Neural cell (in vitro differentiated cells): Measurements from ENCODE around the gene FPGS. TPM values are rescaled to one million over a fixed set of nuclear protein-coding genes. Genes with fewer than 3 reads are reported as not detected.

ENCODE experiments used
- H2AFZ ChIP-seq: fragments of 200-600, 300-800 bp; sonication (generic), shearing (Covaris generic); 2 replicates; pipeline ENCODE4 v1.6.0; 2014; ENCODE audit warnings: low read depth, mild to moderate bottlenecking, antibody characterized with exemption, low read length, moderate library complexity
- H3F3A ChIP-seq: fragments of 200-600 bp; shearing (Covaris generic); 2 replicates; pipeline ENCODE4 v1.6.1; 2016; ENCODE audit warnings: mild to moderate bottlenecking, moderate library complexity, mixed read lengths, antibody characterized with exemption, low read length; ENCODE audit not compliant: insufficient read depth, poor library complexity, severe bottlenecking
- H3K27ac ChIP-seq: fragments of 200-600, 300-800 bp; sonication (generic), shearing (Covaris generic); 2 replicates; pipeline ENCODE4 v1.5.1; 2014; ENCODE audit warnings: mild to moderate bottlenecking, low read length, moderate library complexity
- H3K27me3 ChIP-seq: fragments of 300-800, 200-600 bp; sonication (generic), shearing (Covaris generic); 2 replicates; pipeline ENCODE4 v1.6.0; 2014; ENCODE audit warnings: mild to moderate bottlenecking, low read depth, low read length, moderate library complexity; ENCODE audit not compliant: insufficient read depth
- H3K36me3 ChIP-seq: fragments of 300-800, 200-600 bp; sonication (generic), shearing (Covaris generic); 2 replicates; pipeline ENCODE4 v1.5.1; 2014; ENCODE audit warnings: mild to moderate bottlenecking, antibody characterized with exemption, low read length, moderate library complexity; ENCODE audit not compliant: insufficient read depth
- H3K4me2 ChIP-seq: fragments of 300-800, 200-600 bp; sonication (generic), shearing (Covaris generic); 2 replicates; pipeline ENCODE4 v1.6.0; 2014; ENCODE audit warnings: mild to moderate bottlenecking, low read length
- H3K4me3 ChIP-seq: fragments of 300-800, 200-600 bp; sonication (generic), shearing (Covaris generic); 2 replicates; pipeline ENCODE4 v1.5.1; 2014; ENCODE audit warnings: mild to moderate bottlenecking, low read length, moderate library complexity
- H3K79me2 ChIP-seq: fragments of 200-600 bp; shearing (Covaris generic); replicated peaks from 2 replicates; pipeline ENCODE4 v1.6.0; 2014; ENCODE audit warnings: mild to moderate bottlenecking, low read length, moderate library complexity; ENCODE audit not compliant: insufficient read depth
- H3K9ac ChIP-seq: fragments of 300-800, 200-600 bp; sonication (generic), shearing (Covaris generic); 2 replicates; pipeline ENCODE4 v1.6.1; 2016; ENCODE audit warnings: mild to moderate bottlenecking, low read length, mixed read lengths
- H3K9me2 ChIP-seq: fragments of 200-600 bp; shearing (Covaris generic); 2 replicates; pipeline ENCODE4 v1.6.1; 2016; ENCODE audit warnings: mild to moderate bottlenecking, low read length, mixed read lengths; ENCODE audit not compliant: insufficient read depth
- H3K9me3 ChIP-seq: fragments of 200-600, 300-800 bp; sonication (generic), shearing (Covaris generic); 2 replicates; pipeline ENCODE4 v1.6.1; 2016; ENCODE audit warnings: mild to moderate bottlenecking, mixed run types, low read length, moderate library complexity, mixed read lengths
- H4K20me1 ChIP-seq: fragments of 200-600 bp; shearing (Covaris generic); 2 replicates; pipeline ENCODE4 v1.6.1; 2016; ENCODE audit warnings: mild to moderate bottlenecking, mixed run types; ENCODE audit not compliant: insufficient read depth
- EP300 ChIP-seq: fragments of 450-650 bp; conservative IDR thresholded peaks from 2 replicates; pipeline ENCODE4 v1.6.1; 2014; ENCODE audit warnings: antibody characterized with exemption, mild to moderate bottlenecking, moderate library complexity; ENCODE audit not compliant: poor library complexity, severe bottlenecking
- EZH2 ChIP-seq: fragments of 200-600, 300-800 bp; shearing (Covaris generic), sonication (generic); IDR thresholded peaks from 2 replicates; pipeline ENCODE4 v1.6.1; 2014; ENCODE audit warnings: antibody characterized with exemption, low read length, borderline replicate concordance, mild to moderate bottlenecking; ENCODE audit not compliant: insufficient read depth, poor library complexity, severe bottlenecking
- MXI1 ChIP-seq: fragments of 450-650 bp; conservative IDR thresholded peaks from 2 replicates; pipeline ENCODE4 v1.6.1; 2014; ENCODE audit warnings: antibody characterized with exemption, mild to moderate bottlenecking; ENCODE audit not compliant: poor library complexity, severe bottlenecking
- POLR2AphosphoS5 ChIP-seq: IDR thresholded peaks from 2 replicates; pipeline ENCODE4 v1.6.1; 2012
- RAD21 ChIP-seq: fragments of 450-650 bp; conservative IDR thresholded peaks from 2 replicates; pipeline ENCODE4 v1.6.1; 2014; ENCODE audit warnings: antibody characterized with exemption, mild to moderate bottlenecking, moderate library complexity
- SMC3 ChIP-seq: fragments of 450-650 bp; conservative IDR thresholded peaks from 2 replicates; pipeline ENCODE4 v1.6.1; 2014; ENCODE audit warnings: antibody characterized with exemption, mild to moderate bottlenecking, moderate library complexity; ENCODE audit not compliant: poor library complexity
- TAF1 ChIP-seq: IDR thresholded peaks from 2 replicates; pipeline ENCODE4 v1.6.1; 2012; ENCODE audit warnings: low read depth
- polyA plus RNA-seq: library from polyadenylated mRNA; depleted of rRNA; stranded (reverse); fragments of >200 nt; gene quantifications from 2 replicates; pipeline ENCODE4 v1.2.3, GENCODE V29; 2014
- TF ChIP-seq, protein P1 (sequence below): fragments of 450-650 bp; IDR thresholded peaks from 2 replicates; pipeline ENCODE4 v1.5.1; 2014; ENCODE audit warnings: antibody characterized with exemption, mild to moderate bottlenecking, moderate library complexity; ENCODE audit not compliant: poor library complexity, severe bottlenecking
- TF ChIP-seq, protein P2 (sequence below): IDR thresholded peaks from 2 replicates; pipeline ENCODE4 v1.6.1; 2012; ENCODE audit warnings: borderline replicate concordance

Gene FPGS
- polyA plus RNA-seq, 1 donor from 2014 or later, result 38.4 TPM

DNA sequence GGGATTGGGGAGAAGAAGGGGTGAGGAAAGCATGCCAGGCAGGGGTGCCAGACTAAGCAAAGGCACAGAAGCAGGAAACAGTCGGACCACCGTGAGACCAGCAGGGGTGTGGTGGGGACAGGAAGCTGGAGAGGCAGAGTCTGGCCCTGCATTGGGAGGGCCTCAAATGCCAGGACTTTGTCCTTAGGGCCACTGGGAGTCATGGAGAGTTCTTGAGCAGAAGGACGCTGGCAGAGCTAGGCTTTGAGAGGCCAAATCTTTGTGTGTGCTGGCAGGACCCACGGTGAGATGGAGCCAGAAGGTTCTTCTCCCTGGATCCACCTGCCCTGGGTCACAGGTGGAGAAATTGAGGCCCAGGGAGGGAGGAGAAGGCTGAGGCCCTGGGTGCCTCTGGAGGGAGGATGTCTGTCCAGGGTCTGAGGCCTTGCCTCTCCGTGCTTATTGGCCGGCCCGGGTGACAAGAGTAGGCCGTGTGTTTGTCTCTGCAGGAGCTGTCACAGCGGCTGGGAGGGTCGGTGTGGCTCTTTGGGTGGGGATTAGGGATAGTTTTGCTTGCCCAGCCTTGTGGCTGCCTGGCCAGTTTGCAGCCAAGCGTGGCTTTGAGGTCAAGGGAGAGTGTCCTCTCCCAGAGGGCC is 53.5 kb downstream of the FPGS start:
- TF ChIP-seq POLR2AphosphoS5 (no peak), TAF1 (no peak)
- Histone ChIP-seq H3K36me3 (no peaks in the 10 kb centered on the region), H4K20me1 (no peaks in the 10 kb centered on the region), H3K9me2 (no peaks in the 10 kb centered on the region), H3K4me3 (no peak overlapping the region), H3K9ac (no peak overlapping the region), H3K27me3 (no peaks in the 10 kb centered on the region), H3K27ac (no peak overlapping the region), H3K4me2 (no peak overlapping the region), H3K9me3 (no peaks in the 10 kb centered on the region), H3K79me2 (no peaks in the 10 kb centered on the region), H3F3A (no peaks in the 10 kb centered on the region), H2AFZ (no peak overlapping the region)

DNA sequence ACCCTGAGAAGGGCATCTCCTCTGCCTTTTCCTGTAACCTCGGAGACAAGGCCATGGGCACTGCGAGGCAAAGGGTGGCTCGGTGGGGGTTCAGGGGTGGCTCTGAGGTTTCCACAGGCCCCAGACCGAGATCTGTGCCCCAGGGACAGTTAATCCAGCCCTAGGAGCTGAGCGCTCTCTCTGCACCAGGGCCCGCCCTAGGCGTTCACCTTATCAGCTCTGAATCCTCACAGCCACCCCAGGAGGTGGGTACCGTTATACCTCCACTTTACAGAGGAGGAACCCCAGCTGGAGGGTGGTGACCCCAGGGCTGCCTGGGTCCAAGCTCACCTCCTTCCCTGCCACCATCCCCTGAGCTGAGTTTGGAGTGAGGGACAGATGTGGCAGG is 54.0 kb downstream of the FPGS start:
- H3K36me3 ChIP-seq, result no peaks in the 10 kb centered on the region
- no peaks in the 10 kb centered on the region for H3K79me2 ChIP-seq
- H3K27ac ChIP-seq, result no peak overlapping the region
- no peaks in the 10 kb centered on the region for H3F3A ChIP-seq
- H2AFZ ChIP-seq, result no peak overlapping the region
- no peak overlapping the region for H3K9ac ChIP-seq
- no peak overlapping the region for H3K4me2 ChIP-seq
- no peaks in the 10 kb centered on the region for H3K9me3 ChIP-seq
- no peaks in the 10 kb centered on the region for H4K20me1 ChIP-seq
- H3K9me2 ChIP-seq, result no peaks in the 10 kb centered on the region
- TF ChIP-seq TAF1 (no peak), MXI1 (no peak), RAD21 (no peak), SMC3 (no peak), EP300 (no peak), POLR2AphosphoS5 (no peak), EZH2 (no peak)
- TF ChIP-seq, protein P1, sequence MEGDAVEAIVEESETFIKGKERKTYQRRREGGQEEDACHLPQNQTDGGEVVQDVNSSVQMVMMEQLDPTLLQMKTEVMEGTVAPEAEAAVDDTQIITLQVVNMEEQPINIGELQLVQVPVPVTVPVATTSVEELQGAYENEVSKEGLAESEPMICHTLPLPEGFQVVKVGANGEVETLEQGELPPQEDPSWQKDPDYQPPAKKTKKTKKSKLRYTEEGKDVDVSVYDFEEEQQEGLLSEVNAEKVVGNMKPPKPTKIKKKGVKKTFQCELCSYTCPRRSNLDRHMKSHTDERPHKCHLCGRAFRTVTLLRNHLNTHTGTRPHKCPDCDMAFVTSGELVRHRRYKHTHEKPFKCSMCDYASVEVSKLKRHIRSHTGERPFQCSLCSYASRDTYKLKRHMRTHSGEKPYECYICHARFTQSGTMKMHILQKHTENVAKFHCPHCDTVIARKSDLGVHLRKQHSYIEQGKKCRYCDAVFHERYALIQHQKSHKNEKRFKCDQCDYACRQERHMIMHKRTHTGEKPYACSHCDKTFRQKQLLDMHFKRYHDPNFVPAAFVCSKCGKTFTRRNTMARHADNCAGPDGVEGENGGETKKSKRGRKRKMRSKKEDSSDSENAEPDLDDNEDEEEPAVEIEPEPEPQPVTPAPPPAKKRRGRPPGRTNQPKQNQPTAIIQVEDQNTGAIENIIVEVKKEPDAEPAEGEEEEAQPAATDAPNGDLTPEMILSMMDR, result no peak
- TF ChIP-seq, protein P2, sequence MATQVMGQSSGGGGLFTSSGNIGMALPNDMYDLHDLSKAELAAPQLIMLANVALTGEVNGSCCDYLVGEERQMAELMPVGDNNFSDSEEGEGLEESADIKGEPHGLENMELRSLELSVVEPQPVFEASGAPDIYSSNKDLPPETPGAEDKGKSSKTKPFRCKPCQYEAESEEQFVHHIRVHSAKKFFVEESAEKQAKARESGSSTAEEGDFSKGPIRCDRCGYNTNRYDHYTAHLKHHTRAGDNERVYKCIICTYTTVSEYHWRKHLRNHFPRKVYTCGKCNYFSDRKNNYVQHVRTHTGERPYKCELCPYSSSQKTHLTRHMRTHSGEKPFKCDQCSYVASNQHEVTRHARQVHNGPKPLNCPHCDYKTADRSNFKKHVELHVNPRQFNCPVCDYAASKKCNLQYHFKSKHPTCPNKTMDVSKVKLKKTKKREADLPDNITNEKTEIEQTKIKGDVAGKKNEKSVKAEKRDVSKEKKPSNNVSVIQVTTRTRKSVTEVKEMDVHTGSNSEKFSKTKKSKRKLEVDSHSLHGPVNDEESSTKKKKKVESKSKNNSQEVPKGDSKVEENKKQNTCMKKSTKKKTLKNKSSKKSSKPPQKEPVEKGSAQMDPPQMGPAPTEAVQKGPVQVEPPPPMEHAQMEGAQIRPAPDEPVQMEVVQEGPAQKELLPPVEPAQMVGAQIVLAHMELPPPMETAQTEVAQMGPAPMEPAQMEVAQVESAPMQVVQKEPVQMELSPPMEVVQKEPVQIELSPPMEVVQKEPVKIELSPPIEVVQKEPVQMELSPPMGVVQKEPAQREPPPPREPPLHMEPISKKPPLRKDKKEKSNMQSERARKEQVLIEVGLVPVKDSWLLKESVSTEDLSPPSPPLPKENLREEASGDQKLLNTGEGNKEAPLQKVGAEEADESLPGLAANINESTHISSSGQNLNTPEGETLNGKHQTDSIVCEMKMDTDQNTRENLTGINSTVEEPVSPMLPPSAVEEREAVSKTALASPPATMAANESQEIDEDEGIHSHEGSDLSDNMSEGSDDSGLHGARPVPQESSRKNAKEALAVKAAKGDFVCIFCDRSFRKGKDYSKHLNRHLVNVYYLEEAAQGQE, result no peak
- H3K27me3 ChIP-seq, result no peaks in the 10 kb centered on the region
- no peak overlapping the region for H3K4me3 ChIP-seq
